ENCODE data around the gene BTG1. TPM values are rescaled to one million over a fixed set of nuclear protein-coding genes. Genes with fewer than 3 reads are reported as not detected.
A peak's percentile ranks its signal among the peaks of the same experiment; 100 is the strongest.

Gene BTG1
- total RNA-seq, 4 donors from 2014 or later: 28.3 to 111 (median 78.1) TPM

DNA sequence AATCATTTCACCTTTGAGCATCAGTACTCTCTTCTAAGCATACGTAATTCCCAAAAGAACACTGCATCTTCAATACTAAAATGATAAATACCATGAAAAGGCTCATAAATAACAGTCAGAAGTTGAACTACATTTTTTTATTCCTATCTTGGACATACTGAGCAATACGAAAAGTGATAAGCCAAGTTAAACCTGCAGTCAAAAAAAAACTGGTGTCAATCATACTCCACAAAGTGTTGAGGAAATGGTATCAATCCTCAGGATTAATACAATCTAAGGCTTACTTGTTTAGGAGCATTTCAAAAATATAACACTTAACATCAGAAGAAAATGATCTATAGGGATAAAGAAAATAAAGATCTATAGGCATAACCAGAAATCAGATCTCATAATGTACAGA, 5.5 kb downstream of the BTG1 start:
- in situ Hi-C loops (cut with MboI; ENCODE audit: low pct_ligation_motif_present in 1 of 4, low pct_unique_long_range_greater_than_20kb in 1 of 4, low sequenced_read_pairs in 3 of 4) (loop anchor here (10.0 to 25.0 kb wide), 5 partner anchors 328 to 755 kb away; no protein-coding TSS in a partner anchor), intact Hi-C loops (cut with DNase I; ENCODE audit: low total_unique reads) (loop anchor here (10.0 kb wide), 2 partner anchors 105 kb away; no protein-coding TSS in a partner anchor)
- H3K36me3 ChIP-seq: peaks cover 0 to 26% (median 4%) of the 10 kb centered on the region in 4 donors
- peak overlapping the region; percentile 23 to 98 (median 86) for H3K4me3 ChIP-seq
- no peak for DNase-seq
- 18 to 19% methylated on average over 2 of the region's 2 CpGs for WGBS, 2 donors (ENCODE audit: low coverage in 1 of 2)
- peak overlapping the region; percentile 98 to 100 (median 99) for H3K27ac ChIP-seq
- H3K9me3 ChIP-seq: no peaks in the 10 kb centered on the region
- H3K27me3 ChIP-seq: no peaks in the 10 kb centered on the region
- TF ChIP-seq EP300 (IDR thresholded peaks at IDR 0.05; ENCODE audit: low read depth) (no peak), POLR2AphosphoS5 (IDR thresholded peaks at IDR 0.05) (no peak), POLR2A (IDR thresholded peaks at IDR 0.05) (no peak)
- TF ChIP-seq, protein P1, sequence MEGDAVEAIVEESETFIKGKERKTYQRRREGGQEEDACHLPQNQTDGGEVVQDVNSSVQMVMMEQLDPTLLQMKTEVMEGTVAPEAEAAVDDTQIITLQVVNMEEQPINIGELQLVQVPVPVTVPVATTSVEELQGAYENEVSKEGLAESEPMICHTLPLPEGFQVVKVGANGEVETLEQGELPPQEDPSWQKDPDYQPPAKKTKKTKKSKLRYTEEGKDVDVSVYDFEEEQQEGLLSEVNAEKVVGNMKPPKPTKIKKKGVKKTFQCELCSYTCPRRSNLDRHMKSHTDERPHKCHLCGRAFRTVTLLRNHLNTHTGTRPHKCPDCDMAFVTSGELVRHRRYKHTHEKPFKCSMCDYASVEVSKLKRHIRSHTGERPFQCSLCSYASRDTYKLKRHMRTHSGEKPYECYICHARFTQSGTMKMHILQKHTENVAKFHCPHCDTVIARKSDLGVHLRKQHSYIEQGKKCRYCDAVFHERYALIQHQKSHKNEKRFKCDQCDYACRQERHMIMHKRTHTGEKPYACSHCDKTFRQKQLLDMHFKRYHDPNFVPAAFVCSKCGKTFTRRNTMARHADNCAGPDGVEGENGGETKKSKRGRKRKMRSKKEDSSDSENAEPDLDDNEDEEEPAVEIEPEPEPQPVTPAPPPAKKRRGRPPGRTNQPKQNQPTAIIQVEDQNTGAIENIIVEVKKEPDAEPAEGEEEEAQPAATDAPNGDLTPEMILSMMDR (IDR thresholded peaks at IDR 0.05): no peak
- peaks cover 9 to 66% (median 40%) of the 10 kb centered on the region in 4 donors for H3K4me1 ChIP-seq

GRCh38 chr12:92139634-92140150, 6.0 kb downstream of the BTG1 start:
- Histone ChIP-seq H3K9me3 (no peaks in the 10 kb centered on the region), H3K4me1 (peaks cover 14 to 70% (median 45%) of the 10 kb centered on the region in 4 donors), H3K4me3 (peak overlapping the region; percentile 23 to 98 (median 86)), H3K27me3 (no peaks in the 10 kb centered on the region), H3K27ac (peak overlapping the region; percentile 98 to 100 (median 99)), H3K36me3 (peaks cover 0 to 26% (median 4%) of the 10 kb centered on the region in 4 donors)
- TF ChIP-seq EP300 (IDR thresholded peaks at IDR 0.05; ENCODE audit: low read depth) (no peak), POLR2AphosphoS5 (IDR thresholded peaks at IDR 0.05) (peak in 1 of 3 donors; percentile 43)
- intact Hi-C loops (cut with DNase I; ENCODE audit: low total_unique reads): loop anchor here (10.0 kb wide), 2 partner anchors 105 kb away; no protein-coding TSS in a partner anchor
- in situ Hi-C loops (cut with MboI; ENCODE audit: low pct_ligation_motif_present in 1 of 4, low pct_unique_long_range_greater_than_20kb in 1 of 4, low sequenced_read_pairs in 3 of 4): loop anchor here (10.0 to 25.0 kb wide), 6 partner anchors 325 to 755 kb away; no protein-coding TSS in a partner anchor
- DNase-seq: no peak
- 6 to 12% methylated on average over 2 of the region's 2 CpGs for WGBS, 2 donors (ENCODE audit: low coverage in 1 of 2)

GRCh38 chr12:92138626-92139025, 7.0 kb downstream of the BTG1 start:
- intact Hi-C loops (cut with DNase I; ENCODE audit: low total_unique reads) (no loop called here), in situ Hi-C loops (cut with MboI; ENCODE audit: low pct_ligation_motif_present in 1 of 4, low pct_unique_long_range_greater_than_20kb in 1 of 4, low sequenced_read_pairs in 3 of 4) (loop anchor here (10.0 to 25.0 kb wide), 4 partner anchors 324 to 751 kb away; no protein-coding TSS in a partner anchor)
- Histone ChIP-seq H3K4me3 (peak overlapping the region in 3 of 4 donors; percentile 2 to 98 (median 74)), H3K36me3 (peaks cover 0 to 23% (median 3%) of the 10 kb centered on the region in 4 donors), H3K4me1 (peaks cover 24 to 81% (median 52%) of the 10 kb centered on the region in 4 donors), H3K27me3 (no peaks in the 10 kb centered on the region), H3K9me3 (no peaks in the 10 kb centered on the region), H3K27ac (peak overlapping the region; percentile 98 to 100 (median 99))
- TF ChIP-seq POLR2A (IDR thresholded peaks at IDR 0.05) (no peak), POLR2AphosphoS5 (IDR thresholded peaks at IDR 0.05) (no peak)
- TF ChIP-seq, protein P1 (IDR thresholded peaks at IDR 0.05): no peak
- DNase-seq: no peak

GRCh38 chr12:92138144-92138543, 7.5 kb downstream of the BTG1 start:
- TF ChIP-seq EP300 (IDR thresholded peaks at IDR 0.05; ENCODE audit: low read depth) (no peak), POLR2A (IDR thresholded peaks at IDR 0.05) (no peak), POLR2AphosphoS5 (IDR thresholded peaks at IDR 0.05) (peak in 1 of 3 donors; percentile 48)
- TF ChIP-seq, protein P1 (IDR thresholded peaks at IDR 0.05): no peak
- Histone ChIP-seq H3K27me3 (no peaks in the 10 kb centered on the region), H3K36me3 (peaks cover 0 to 18% (median under 1%) of the 10 kb centered on the region in 4 donors), H3K27ac (peak overlapping the region; percentile 98 to 100 (median 99)), H3K9me3 (no peaks in the 10 kb centered on the region), H3K4me1 (peaks cover 29 to 84% (median 56%) of the 10 kb centered on the region in 4 donors), H3K4me3 (peak overlapping the region in 3 of 4 donors; percentile 2 to 98 (median 74))
- in situ Hi-C loops (cut with MboI; ENCODE audit: low pct_ligation_motif_present in 1 of 4, low pct_unique_long_range_greater_than_20kb in 1 of 4, low sequenced_read_pairs in 3 of 4) (loop anchor here (10.0 to 25.0 kb wide), 4 partner anchors 323 to 751 kb away; no protein-coding TSS in a partner anchor), intact Hi-C loops (cut with DNase I; ENCODE audit: low total_unique reads) (no loop called here)
- no peak for DNase-seq
- WGBS, 2 donors (ENCODE audit: low coverage in 1 of 2): 67 to 89% methylated on average over 1 of the region's 1 CpG

Data from transverse colon (tissue), 4 donors.